GM19395 (cell line): Measurements from ENCODE around the gene ESPN.
"Not testable (repeated sequence)": the region's sequence is repeated elsewhere in the genome, so short reads cannot be mapped to it uniquely, and the experiment has no call there.

Experiments
- ATAC-seq: cut with Tn5 transposase; IDR thresholded peaks from one replicate; pipeline ENCODE4 v1.9.1; 2021; ENCODE audit warnings: mild to moderate bottlenecking, moderate library complexity; ENCODE audit not compliant: unreplicated experiment

Gene ESPN

GRCh38 chr1:6426972-6427350 is 2.4 kb downstream of the ESPN start:
- ATAC-seq, result no peak

GRCh38 chr1:6427441-6428390 is 3.1 kb downstream of the ESPN start:
- ATAC-seq, result no peak

GRCh38 chr1:6428453-6428852 is 3.9 kb downstream of the ESPN start:
- ATAC-seq, result not testable (repeated sequence)

- ATAC-seq, result not testable (repeated sequence)
Measured at GRCh38 chr1:6429660-6430411, 5.3 kb downstream of the ESPN start.

GRCh38 chr1:6431645-6432579 is 7.3 kb downstream of the ESPN start:
- not testable (repeated sequence) for ATAC-seq

GRCh38 chr1:6434186-6434585 is 9.6 kb downstream of the ESPN start:
- ATAC-seq, result no peak

GRCh38 chr1:6435129-6435528 is 10.6 kb downstream of the ESPN start:
- ATAC-seq, result no peak

GRCh38 chr1:6435547-6435946 is 11.0 kb downstream of the ESPN start:
- ATAC-seq, result no peak

- not testable (repeated sequence) for ATAC-seq
Measured at GRCh38 chr1:6436277-6436676, 11.7 kb downstream of the ESPN start.

GRCh38 chr1:6437012-6437700 is 12.6 kb downstream of the ESPN start:
- ATAC-seq, result not testable (repeated sequence)

GRCh38 chr1:6438047-6438525 is 13.5 kb downstream of the ESPN start:
- peak; percentile 54 for ATAC-seq

- no peak for ATAC-seq
Measured at GRCh38 chr1:6440198-6441126, 15.9 kb downstream of the ESPN start.

GRCh38 chr1:6441586-6441985 is 17.0 kb downstream of the ESPN start:
- ATAC-seq, result no peak

- ATAC-seq, result no peak
Measured at GRCh38 chr1:6443339-6444115, 19.0 kb downstream of the ESPN start.

- ATAC-seq, result no peak
Measured at GRCh38 chr1:6444377-6444776, 19.8 kb downstream of the ESPN start.

- ATAC-seq, result no peak
Measured at GRCh38 chr1:6445062-6445763, 20.6 kb downstream of the ESPN start.

GRCh38 chr1:6445929-6446328 is 21.4 kb downstream of the ESPN start:
- ATAC-seq, result not testable (repeated sequence)

- no peak for ATAC-seq
Measured at GRCh38 chr1:6446665-6447015, 22.1 kb downstream of the ESPN start.
